Epithelial cell of prostate (primary cell): ENCODE measurements around the gene SHF.

Source experiments
- DNase-seq: peaks from one replicate; pipeline ENCODE4 v3.0.0-alpha.2; 2011; ENCODE audit warnings: low read depth, low spot score
- H3K27ac ChIP-seq: fragments of 450-650 bp; 2 replicates; pipeline ENCODE4 v1.5.1; 2017; ENCODE audit warnings: mild to moderate bottlenecking

SHF gene

DNA sequence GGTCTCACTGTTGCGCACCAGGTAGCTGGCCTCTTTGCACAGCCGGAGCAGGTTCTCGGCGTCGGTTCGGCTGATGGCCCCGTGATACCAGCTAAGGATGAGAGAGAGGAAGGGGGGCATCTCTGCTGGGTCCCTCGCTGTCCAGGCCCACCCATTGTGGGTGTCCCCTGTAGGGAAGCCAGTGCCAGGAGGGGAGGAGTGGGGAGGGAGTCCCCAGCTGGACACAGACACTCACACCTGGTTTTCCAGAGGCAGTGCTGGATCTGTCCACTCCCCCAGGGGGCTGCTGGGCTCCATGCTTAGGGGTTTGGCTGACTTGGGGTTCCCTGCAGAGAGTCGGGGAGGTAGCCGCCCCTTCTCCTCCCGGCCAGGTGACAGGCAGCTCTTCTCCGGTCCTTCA, 15.9 kb downstream of the SHF start:
- H3K27ac ChIP-seq, result no peak overlapping the region
- no peak for DNase-seq

- no peak for DNase-seq
- no peak overlapping the region for H3K27ac ChIP-seq
Measured at GRCh38 chr15:45169608-45170480, 17.9 kb downstream of the SHF start.

DNA sequence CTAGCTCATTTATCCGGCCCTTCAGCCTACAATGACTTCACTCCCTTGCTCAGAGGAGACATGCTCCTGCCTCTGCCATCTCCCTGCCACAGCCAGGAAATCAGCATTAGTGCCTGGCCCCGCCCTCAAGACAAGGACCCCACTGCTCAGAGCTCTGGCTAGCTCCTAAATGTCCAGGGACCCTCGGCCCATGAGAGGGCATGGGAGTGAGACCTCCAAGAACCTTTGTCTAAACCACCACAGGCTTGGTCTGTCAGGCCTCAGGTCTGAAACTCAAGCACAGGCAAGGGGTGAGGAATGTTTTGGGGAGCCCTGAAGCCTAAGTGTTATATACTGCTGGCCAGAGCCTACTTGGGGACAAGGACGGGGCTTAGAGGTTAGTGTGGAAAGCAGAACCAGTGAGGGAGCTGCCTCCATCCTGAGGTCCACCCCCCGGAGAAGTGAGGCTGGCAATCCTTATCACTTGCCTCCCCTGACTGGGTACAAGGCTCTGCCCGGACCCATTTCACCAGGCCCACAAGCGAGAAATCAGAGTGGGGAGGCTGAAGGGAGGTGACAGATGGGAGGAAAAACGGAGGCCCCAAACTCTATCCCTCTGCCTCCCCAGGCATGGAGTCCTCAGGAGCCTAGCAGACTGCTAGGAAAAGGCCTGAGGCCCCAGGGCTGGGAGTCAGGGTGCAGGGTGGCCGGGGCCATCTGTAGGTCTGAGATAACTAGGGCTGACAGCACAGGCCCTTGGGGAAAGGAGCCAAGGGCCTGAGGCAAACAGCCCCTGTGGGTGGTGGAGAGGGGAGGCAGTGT, 18.8 kb downstream of the SHF start:
- no peak overlapping the region for H3K27ac ChIP-seq
- DNase-seq, result no peak

GRCh38 chr15:45168286-45168685, 19.5 kb downstream of the SHF start:
- H3K27ac ChIP-seq, result no peak overlapping the region
- no peak for DNase-seq

DNA sequence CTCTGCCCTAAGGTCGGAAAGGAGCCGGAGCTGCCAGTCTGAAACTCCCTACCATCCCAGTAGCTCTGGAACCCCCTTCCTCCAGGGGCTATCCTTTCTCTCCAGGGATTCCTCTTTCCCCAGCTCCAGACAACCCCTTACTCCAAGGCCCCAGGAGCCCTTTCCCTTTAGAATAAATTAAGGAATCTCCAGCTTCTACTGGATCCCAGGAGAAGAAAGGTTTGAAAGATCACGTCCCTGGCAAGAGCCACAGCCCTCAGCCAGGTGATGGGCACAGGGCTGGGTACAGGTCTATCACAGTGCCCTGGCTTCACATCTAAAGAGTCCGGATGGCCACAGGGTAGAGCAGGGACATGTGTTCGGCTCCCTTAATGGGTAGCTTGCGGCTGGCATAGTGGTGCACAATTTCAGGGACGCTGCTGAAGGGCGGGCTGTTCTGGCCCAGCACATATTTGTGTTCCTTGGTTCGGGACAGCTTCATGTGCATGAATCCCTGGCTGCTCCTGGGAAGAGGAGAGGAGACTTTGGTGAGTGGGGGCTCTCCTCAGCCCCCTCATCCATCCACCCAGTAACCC, 20.0 kb downstream of the SHF start:
- H3K27ac ChIP-seq, result peak overlapping the region; percentile 64
- no peak for DNase-seq

GRCh38 chr15:45166834-45167630, 20.7 kb downstream of the SHF start:
- H3K27ac ChIP-seq, result peak overlapping the region; percentile 64
- no peak for DNase-seq

DNA sequence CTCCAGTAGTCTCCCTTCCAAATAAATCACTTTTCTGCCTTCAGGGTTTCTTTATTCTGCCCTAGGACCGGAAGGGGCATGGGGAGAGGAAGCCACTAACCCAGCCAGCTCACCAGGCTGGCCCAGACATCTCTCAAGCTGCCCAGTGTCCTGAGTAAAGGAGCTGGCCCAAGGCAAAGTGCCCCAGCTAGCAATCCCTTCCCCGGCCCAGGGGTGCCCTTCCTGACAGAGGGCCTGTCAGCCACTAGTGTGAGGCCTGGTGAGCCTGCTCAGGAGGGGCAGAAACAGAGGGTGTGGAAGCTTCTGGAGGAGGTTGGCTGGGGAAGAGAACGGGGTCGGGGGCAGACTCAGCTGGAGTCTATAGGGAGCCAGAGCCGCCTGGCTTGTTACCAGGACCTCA, 22.2 kb downstream of the SHF start:
- H3K27ac ChIP-seq, result peak overlapping the region; percentile 17
- no peak for DNase-seq

DNA sequence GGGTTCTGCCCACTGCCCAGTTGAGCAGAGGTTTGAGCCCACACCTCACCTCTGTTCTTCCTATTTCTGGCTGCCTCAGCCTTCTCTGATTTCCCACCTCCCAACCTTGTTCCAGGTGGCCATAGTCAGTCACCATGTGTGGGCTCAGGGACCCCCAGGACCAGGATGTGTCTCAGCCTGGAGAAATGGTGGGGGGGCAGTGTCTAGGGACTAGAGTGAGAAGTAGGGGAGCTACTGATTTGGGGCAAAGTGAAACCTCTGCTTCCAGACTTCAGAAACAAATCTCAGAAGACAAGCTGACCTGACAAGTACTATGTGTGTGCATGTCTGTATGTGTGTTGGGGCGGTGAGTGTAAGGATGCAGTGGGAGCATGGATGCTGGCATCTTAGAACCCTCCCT, 22.9 kb downstream of the SHF start:
- H3K27ac ChIP-seq, result no peak overlapping the region
- no peak for DNase-seq

DNA sequence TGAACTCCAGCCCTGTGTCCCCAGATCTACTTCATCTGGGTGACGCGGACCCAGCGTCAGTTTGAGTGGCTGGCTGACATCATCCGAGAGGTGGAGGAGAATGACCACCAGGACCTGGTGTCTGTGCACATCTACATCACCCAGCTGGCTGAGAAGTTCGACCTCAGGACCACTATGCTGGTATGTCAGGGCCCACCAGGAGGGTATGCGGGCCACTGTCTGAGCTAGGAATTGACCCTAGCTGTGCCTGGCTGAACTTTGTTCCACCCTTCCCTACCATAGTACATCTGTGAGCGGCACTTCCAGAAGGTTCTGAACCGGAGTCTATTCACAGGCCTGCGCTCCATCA, 24.3 kb downstream of the SHF start:
- no peak for DNase-seq
- peak overlapping the region; percentile 89 for H3K27ac ChIP-seq

GRCh38 chr15:45162771-45163507, 24.8 kb downstream of the SHF start:
- DNase-seq, result peak; percentile 80
- peak overlapping the region; percentile 89 for H3K27ac ChIP-seq

GRCh38 chr15:45161666-45162065, 26.1 kb downstream of the SHF start:
- no peak for DNase-seq
- peak overlapping the region; percentile 89 for H3K27ac ChIP-seq

GRCh38 chr15:45157974-45158373, 29.8 kb downstream of the SHF start:
- peak; percentile 87 for DNase-seq
- peak overlapping the region; percentile 78 for H3K27ac ChIP-seq

- H3K27ac ChIP-seq, result peak overlapping the region; percentile 78
- peak; percentile 31 for DNase-seq
Measured at GRCh38 chr15:45156744-45157455, 30.9 kb downstream of the SHF start.

DNA sequence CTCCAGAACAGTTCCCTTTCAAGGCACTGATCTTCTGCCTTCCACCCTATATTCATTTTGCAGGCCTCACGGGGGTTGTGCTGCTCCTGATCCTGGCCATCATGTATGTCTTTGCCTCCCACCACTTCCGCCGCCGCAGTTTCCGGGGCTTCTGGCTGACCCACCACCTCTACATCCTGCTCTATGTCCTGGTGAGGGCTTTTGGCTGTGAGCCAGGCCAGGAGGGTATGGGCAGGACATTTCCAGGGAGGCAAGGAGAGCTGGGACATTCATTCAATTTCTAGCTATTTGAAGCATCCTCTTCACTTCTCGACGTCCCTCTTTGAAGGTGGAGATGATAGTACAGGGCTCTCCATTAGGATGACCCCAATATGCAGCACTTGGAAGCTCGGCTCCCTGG, 32.0 kb downstream of the SHF start:
- peak overlapping the region; percentile 21 for H3K27ac ChIP-seq
- no peak for DNase-seq

DNA sequence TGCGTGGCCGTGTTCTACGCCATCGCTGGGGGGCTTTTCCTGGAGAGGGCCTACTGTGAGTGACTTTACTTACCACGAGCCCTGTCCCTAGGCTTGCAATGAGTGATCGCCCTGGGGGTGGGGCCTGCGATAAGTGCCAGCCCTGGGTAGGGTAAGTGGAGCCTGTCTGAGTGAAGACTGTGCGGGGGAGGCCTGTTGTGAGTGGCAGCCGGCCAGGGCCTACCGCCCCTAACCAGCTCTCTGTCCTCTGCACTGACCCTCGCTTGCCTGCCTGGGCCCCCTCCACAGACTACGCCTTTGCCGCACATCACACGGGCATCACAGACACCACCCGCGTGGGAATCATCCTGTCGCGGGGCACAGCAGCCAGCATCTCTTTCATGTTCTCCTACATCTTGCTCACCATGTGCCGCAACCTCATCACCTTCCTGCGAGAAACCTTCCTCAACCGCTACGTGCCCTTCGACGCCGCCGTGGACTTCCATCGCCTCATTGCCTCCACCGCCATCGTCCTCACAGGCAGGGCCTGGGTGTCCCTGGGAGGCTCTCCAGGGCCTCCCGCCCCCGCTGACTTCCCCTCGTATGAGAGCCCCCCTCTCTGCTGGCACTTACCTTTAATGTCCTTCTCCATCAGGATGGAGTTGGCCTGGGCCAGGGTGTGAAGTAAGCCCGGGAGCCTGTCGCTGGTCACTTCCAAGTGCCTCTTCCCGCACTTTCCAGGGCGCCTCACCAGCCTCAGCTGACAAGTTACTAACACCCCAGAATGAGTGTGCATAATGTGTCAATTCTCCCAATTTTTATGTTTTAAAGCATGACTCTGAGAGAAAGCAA, 35.6 kb downstream of the SHF start:
- DNase-seq, result no peak
- H3K27ac ChIP-seq, result no peak overlapping the region

DNA sequence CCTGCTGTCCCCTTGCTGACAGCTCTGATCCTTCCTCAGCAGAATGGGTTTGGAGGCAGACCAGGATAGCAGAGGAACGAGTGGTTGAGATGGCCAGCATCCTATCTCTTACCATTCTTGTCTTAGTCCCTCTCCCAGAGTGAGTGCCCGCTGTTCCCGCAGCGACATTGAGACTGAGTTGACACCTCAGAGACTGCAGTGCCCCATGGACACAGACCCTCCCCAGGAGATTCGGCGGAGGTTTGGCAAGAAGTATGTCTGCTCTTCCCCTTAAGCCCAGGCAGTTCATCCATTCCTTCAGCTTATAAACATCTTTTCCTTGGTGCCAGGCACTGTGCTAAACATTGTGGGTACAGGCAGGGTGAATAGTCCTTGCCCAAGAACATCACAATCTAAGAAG, 36.8 kb downstream of the SHF start:
- no peak overlapping the region for H3K27ac ChIP-seq
- DNase-seq, result no peak

GRCh38 chr15:45150481-45150880, 37.3 kb downstream of the SHF start:
- H3K27ac ChIP-seq, result no peak overlapping the region
- DNase-seq, result no peak

GRCh38 chr15:45149060-45149459, 38.7 kb downstream of the SHF start:
- no peak for DNase-seq
- H3K27ac ChIP-seq, result peak overlapping the region; percentile 66
